CD4-positive, alpha-beta T cell (primary cell): Measurements from ENCODE around the gene RBMS2. TPM values are rescaled to one million over a fixed set of nuclear protein-coding genes. Genes with fewer than 3 reads are reported as not detected.
"Not testable (repeated sequence)": the region's sequence is repeated elsewhere in the genome, so short reads cannot be mapped to it uniquely, and the experiment has no call there.

Experiments used
- ATAC-seq: fragments of 200-7000 bp; cut with Tn5 transposase; one replicate; pipeline ENCODE4 v1.10.0; 2022; ENCODE audit warnings: mild to moderate bottlenecking; ENCODE audit not compliant: poor library complexity
- CTCF ChIA-PET: fragments of 350-600 bp; sonication (Branson Sonifier 250); formaldehyde crosslinking; loops from one replicate; lab custom pipeline; 2021; ENCODE audit warnings: antibody characterized with exemption, inconsistent platforms; lab: Charles Lee
- POLR2A ChIA-PET: fragments of 350-600 bp; sonication (Branson Sonifier 250); formaldehyde crosslinking; loops from one replicate; lab custom pipeline; 2021; ENCODE audit warnings: antibody characterized with exemption, inconsistent platforms; lab: Charles Lee
- DNase-seq, 14 experiments: peaks; one replicate each; pipeline ENCODE4 v3.0.0-alpha.2; 2013 to 2020; ENCODE audit warnings: mixed read lengths in 2 of 14
- H3K27ac ChIP-seq, 2 donors: one replicate each; pipeline versions ENCODE4 v1.5.1 to v1.7.0; 2013; ENCODE audit warnings: low read length in 2 of 2, low read depth in 1 of 2, mild to moderate bottlenecking in 1 of 2
- H3K27me3 ChIP-seq, 2 experiments: 1 replicate in 1 of 2; 2 replicates in 1 of 2; pipeline versions ENCODE4 v1.6.1 to v1.7.0; 2013; ENCODE audit warnings: low read length in 2 of 2, control low read depth in 1 of 2, mild to moderate bottlenecking in 1 of 2, moderate library complexity in 1 of 2; ENCODE audit not compliant: insufficient read depth in 2 of 2, control insufficient read depth in 1 of 2
- H3K36me3 ChIP-seq: one replicate; pipeline ENCODE4 v1.6.1; 2013; ENCODE audit warnings: low read length, control low read depth; ENCODE audit not compliant: insufficient read depth
- H3K4me1 ChIP-seq: one replicate; pipeline ENCODE4 v1.6.1; 2013; ENCODE audit warnings: low read length, control low read depth; ENCODE audit not compliant: insufficient read depth
- H3K4me3 ChIP-seq: one replicate; pipeline ENCODE4 v1.5.1; 2013; ENCODE audit warnings: mild to moderate bottlenecking, low read length, moderate library complexity
- H3K9me3 ChIP-seq, 2 experiments: 1 replicate in 1 of 2; 2 replicates in 1 of 2; pipeline versions ENCODE4 v1.6.1 to v1.7.0; 2013; ENCODE audit warnings: low read length in 2 of 2, mild to moderate bottlenecking in 2 of 2, control low read depth in 1 of 2, moderate library complexity in 1 of 2; ENCODE audit not compliant: control insufficient read depth in 1 of 2, insufficient read depth in 1 of 2
- H3K27ac Mint-ChIP-seq: one replicate; pipeline ENCODE4 v1.8.0; 2020; ENCODE audit warnings: mixed read lengths
- H3K27me3 Mint-ChIP-seq: one replicate; pipeline ENCODE4 v1.8.0; 2021; ENCODE audit warnings: mixed read lengths
- H3K36me3 Mint-ChIP-seq: one replicate; pipeline ENCODE4 v1.8.0; 2021; ENCODE audit warnings: low read depth, mixed read lengths
- H3K4me1 Mint-ChIP-seq: one replicate; pipeline ENCODE4 v1.8.0; 2021; ENCODE audit warnings: low read depth, mixed read lengths
- H3K4me3 Mint-ChIP-seq: one replicate; pipeline ENCODE4 v1.8.0; 2020; ENCODE audit warnings: mild to moderate bottlenecking, mixed read lengths
- H3K9me3 Mint-ChIP-seq: one replicate; pipeline ENCODE4 v1.8.0; 2020; ENCODE audit warnings: mixed read lengths
- CTCF ChIP-seq: fragments of 200-600 bp; IDR thresholded peaks from one replicate; pipeline ENCODE4 v1.8.0; 2022; ENCODE audit warnings: antibody characterized with exemption, mild to moderate bottlenecking
- intact Hi-C, 2 experiments: fragments of 100-400 bp; cut with DNase I in 1 of 2; cut with micrococcal nuclease in 1 of 2; formaldehyde crosslinking; loops; one replicate each; pipeline versions ENCODE4 v1.15.1 to v1.9.0; 2023 to 2025; cut with DNase I, micrococcal nuclease
- total RNA-seq, 174 experiments: library from RNA in 2 of 174; stranded (reverse) in 2 of 174; gene quantifications; one replicate each; pipeline ENCODE4 v1.2.3 and lab custom pipeline; 2021 to 2026

Gene RBMS2
- total RNA-seq, 2 experiments from 2014 or later: 5.1 to 10.8 TPM

- intact Hi-C loops: loop anchor here in 1 of 2 experiments (1.0 kb wide), 1 partner anchor 98 kb away; no protein-coding TSS in a partner anchor
- H3K27ac Mint-ChIP-seq, H3K4me3 Mint-ChIP-seq, H3K27me3 ChIP-seq, H3K36me3 ChIP-seq, H3K36me3 Mint-ChIP-seq, H3K4me1 Mint-ChIP-seq, H3K4me3 ChIP-seq, H3K27ac ChIP-seq, H3K4me1 ChIP-seq, H3K27me3 Mint-ChIP-seq, ATAC-seq, POLR2A ChIA-PET, H3K9me3 Mint-ChIP-seq: not testable (repeated sequence)
- peak; percentile 21 to 70 (median 48) for DNase-seq
- H3K9me3 ChIP-seq: peaks cover 0 to 13% of the 10 kb centered on the region in 2 experiments
- TF ChIP-seq CTCF: peak; percentile 49
- CTCF ChIA-PET: interaction anchor here (1.1 to 1.2 kb wide), 2 partner anchors 17 to 370 kb away, joined by 3 read pairs; no protein-coding TSS in a partner anchor
Measured at GRCh38 chr12:56496704-56497103, 24.9 kb upstream of the RBMS2 start.

GRCh38 chr12:56498126-56498902, 23.3 kb upstream of the RBMS2 start:
- H3K27ac ChIP-seq, H3K36me3 ChIP-seq, H3K4me3 ChIP-seq, intact Hi-C loops, H3K27me3 Mint-ChIP-seq, H3K9me3 Mint-ChIP-seq, H3K27me3 ChIP-seq, ATAC-seq, DNase-seq, H3K36me3 Mint-ChIP-seq, H3K4me3 Mint-ChIP-seq, H3K4me1 ChIP-seq, H3K4me1 Mint-ChIP-seq, H3K27ac Mint-ChIP-seq, POLR2A ChIA-PET, CTCF ChIA-PET: not testable (repeated sequence)
- H3K9me3 ChIP-seq: peaks cover 0 to 13% of the 10 kb centered on the region in 2 experiments

- H3K9me3 Mint-ChIP-seq, H3K36me3 Mint-ChIP-seq, H3K27me3 ChIP-seq, intact Hi-C loops, CTCF ChIA-PET, H3K27ac Mint-ChIP-seq, H3K27ac ChIP-seq, H3K27me3 Mint-ChIP-seq, H3K4me1 Mint-ChIP-seq, DNase-seq, H3K4me3 ChIP-seq, H3K4me1 ChIP-seq, ATAC-seq, H3K36me3 ChIP-seq, H3K4me3 Mint-ChIP-seq, H3K9me3 ChIP-seq, POLR2A ChIA-PET: not testable (repeated sequence)
Measured at GRCh38 chr12:56499452-56499851, 22.2 kb upstream of the RBMS2 start.

GRCh38 chr12:56499879-56500278, 21.7 kb upstream of the RBMS2 start:
- H3K4me3 Mint-ChIP-seq, H3K27me3 Mint-ChIP-seq, H3K27ac ChIP-seq, POLR2A ChIA-PET, H3K4me1 Mint-ChIP-seq, H3K27ac Mint-ChIP-seq, H3K27me3 ChIP-seq, H3K4me1 ChIP-seq, DNase-seq, ATAC-seq, H3K9me3 Mint-ChIP-seq, H3K36me3 ChIP-seq, CTCF ChIA-PET, H3K36me3 Mint-ChIP-seq, H3K4me3 ChIP-seq, H3K9me3 ChIP-seq: not testable (repeated sequence)
- intact Hi-C loops: loop anchor here in 1 of 2 experiments (2.0 kb wide), 1 partner anchor 307 kb away; no protein-coding TSS in a partner anchor
